ENCODE results near the gene CTDSPL. TPM values are rescaled to one million over a fixed set of nuclear protein-coding genes. Genes with fewer than 3 reads are reported as not detected.
A peak's percentile ranks its signal among the peaks of the same experiment; 100 is the strongest.

The CTDSPL gene
- total and polyA plus RNA-seq, 2 of the 13 experiments (the other 11 are each of a cell fraction or from before 2014, with no cell fraction given) = 26.1 to 142 TPM

GRCh38 chr3:37935290-37935668 lies 73.6 kb downstream of the CTDSPL start (continued):
- no peak for TF ChIP-seq ZNF574 (CRISPR knock-in tag; IDR thresholded peaks at IDR 0.05)

GRCh38 chr3:37935756-37936666 lies 74.3 kb downstream of the CTDSPL start:
- Histone ChIP-seq H3K9ac (ENCODE audit: insufficient read depth, low read depth, low read length) (peak overlapping the region; percentile 68), H3K79me2 (ENCODE audit: insufficient read depth, low read length) (peaks cover 86% of the 10 kb centered on the region)
- intact Hi-C loops (cut with micrococcal nuclease; ENCODE audit: unreplicated experiment) = loop anchor here (2.0 kb wide), 3 partner anchors 17 to 29 kb away; no protein-coding TSS in a partner anchor
- TF ChIP-seq ZNF430 (CRISPR knock-in tag; IDR thresholded peaks at IDR 0.05) = no peak
- no peak for TF ChIP-seq CREB1 (IDR thresholded peaks at IDR 0.05)
- TF ChIP-seq CREB1 (CRISPR knock-in tag; IDR thresholded peaks at IDR 0.05) = peak; percentile 58; the same call in 1 of the 2 replicates
- no peak for TF ChIP-seq TP53 (CRISPR knock-in tag; conservative IDR thresholded peaks at IDR 0.05)
- peak; percentile 62; the same call in 1 of the 2 replicates for TF ChIP-seq TFAP4 (IDR thresholded peaks at IDR 0.05; ENCODE audit: borderline replicate concordance, low read depth)
- no peak for TF ChIP-seq HES4 (CRISPR knock-in tag; IDR thresholded peaks at IDR 0.05; ENCODE audit: borderline replicate concordance)
- peak; percentile 72; the same call in 1 of the 2 replicates for TF ChIP-seq HMG20A (CRISPR knock-in tag; IDR thresholded peaks at IDR 0.05; ENCODE audit: borderline replicate concordance)
- TF ChIP-seq ZMAT5 (CRISPR knock-in tag; IDR thresholded peaks at IDR 0.05; ENCODE audit: borderline replicate concordance, low read depth) = no peak
- no peak for TF ChIP-seq NFIB (CRISPR knock-in tag; IDR thresholded peaks at IDR 0.05; ENCODE audit: borderline replicate concordance)
- TF ChIP-seq BHLHE40 (IDR thresholded peaks at IDR 0.05; ENCODE audit: low read length) = no peak
- no peak for TF ChIP-seq ZNF143 (CRISPR knock-in tag; IDR thresholded peaks at IDR 0.05)
- no peak for TF ChIP-seq MTERF4 (CRISPR knock-in tag; IDR thresholded peaks at IDR 0.05)
- TF ChIP-seq MZF1 (CRISPR knock-in tag; IDR thresholded peaks at IDR 0.05; ENCODE audit: borderline replicate concordance) = no peak
- peak; percentile 99 for TF ChIP-seq TEAD3 (CRISPR knock-in tag; optimal IDR thresholded peaks at IDR 0.05; ENCODE audit: borderline replicate concordance)
- TF ChIP-seq KAT2B (IDR thresholded peaks at IDR 0.05; ENCODE audit: borderline replicate concordance, low read depth, low read length) = no peak
- TF ChIP-seq GABPA (IDR thresholded peaks at IDR 0.05; ENCODE audit: low read depth, low read length) = no peak
- no peak; the same call in 1 of the 2 replicates for TF ChIP-seq GABPA (CRISPR knock-in tag; IDR thresholded peaks at IDR 0.05; ENCODE audit: low read depth)

More at GRCh38 chr3:37935756-37936666, 74.3 kb downstream of the CTDSPL start:
- Histone ChIP-seq H3K27ac (ENCODE audit: extremely low read length, insufficient read depth, low read length) (peak overlapping the region; percentile 86), H4K20me1 (ENCODE audit: insufficient read depth, low read length) (no peaks in the 10 kb centered on the region), H3K36me3 (replicated peaks in 1 of 2; ENCODE audit: control insufficient read depth in 1 of 2, insufficient read depth in 2 of 2, low read length in 2 of 2) (peaks cover 0 to 4% of the 10 kb centered on the region in 2 experiments; a peak in 1 of 5 replicates), H3K4me3 (replicated peaks in 1 of 3; ENCODE audit: insufficient read depth in 1 of 3, low read depth in 2 of 3, low read length in 3 of 3) (peak overlapping the region in 1 of 3 experiments; percentile 41; a peak in 2 of 6 replicates), H3K27me3 (ENCODE audit: control insufficient read depth in 1 of 2, insufficient read depth in 2 of 2, low read length in 2 of 2) (no peaks in the 10 kb centered on the region), H2AFZ (ENCODE audit: low read length) (no peak overlapping the region), H3K9me3 (ENCODE audit: low read length) (no peaks in the 10 kb centered on the region), H3K4me1 (ENCODE audit: insufficient read depth, low read length) (peaks cover 95% of the 10 kb centered on the region), H3K4me2 (ENCODE audit: low read depth, low read length) (peak overlapping the region; percentile 64)
- FAIRE-seq (peak; percentile 98), DNase-seq (ENCODE audit: low spot score) (peak; percentile 98), ATAC-seq (peak; percentile 97)
- WGBS (ENCODE audit: low lambda C conversion rate) = 8% methylated on average over 9 of the region's 9 CpGs
- TSS peak; percentile 66 for BruUV-seq (replicated peaks)
- in situ Hi-C loops (cut with HindIII; ENCODE audit: extremely low pct_ligation_motif_present, low pct_unique_long_range_greater_than_20kb) = no loop called here
- POLR2A ChIA-PET = interaction anchor here (0.7 to 6.5 kb wide), 8 partner anchors 10 to 72 kb away, joined by 3 to 72 read pairs (median 6); no protein-coding TSS in a partner anchor
- CTCF ChIA-PET (ENCODE audit: low intra/inter-chr PET ratio, low total read pairs) = no interaction called here

Measured in HepG2 (cell line).